ENCODE measurements around the gene IARS1. TPM values are rescaled to one million over a fixed set of nuclear protein-coding genes. Genes with fewer than 3 reads are reported as not detected.

IARS1 gene
- polyA plus RNA-seq, 3 donors from 2014 or later, result 34.3 to 69.5 (median 52.9) TPM

- Mint-ChIP-seq H3K36me3 (peaks cover 33 to 59% (median 37%) of the 10 kb centered on the region in 3 donors), H3K4me1 (peaks cover 11 to 29% of the 10 kb centered on the region in 2 donors), H3K27ac (peak overlapping the region in 2 of 6 donors; percentile 1 to 39), H3K27me3 (ENCODE audit: low read depth in 3 of 3) (peaks cover 0 to 2% (median 0%) of the 10 kb centered on the region in 3 donors), H3K4me3 (no peak overlapping the region), H3K9me3 (no peaks in the 10 kb centered on the region)
- DNase-seq, result no peak
Observed at GRCh38 chr9:92313624-92314012, 20.1 kb upstream of the IARS1 start.

DNA sequence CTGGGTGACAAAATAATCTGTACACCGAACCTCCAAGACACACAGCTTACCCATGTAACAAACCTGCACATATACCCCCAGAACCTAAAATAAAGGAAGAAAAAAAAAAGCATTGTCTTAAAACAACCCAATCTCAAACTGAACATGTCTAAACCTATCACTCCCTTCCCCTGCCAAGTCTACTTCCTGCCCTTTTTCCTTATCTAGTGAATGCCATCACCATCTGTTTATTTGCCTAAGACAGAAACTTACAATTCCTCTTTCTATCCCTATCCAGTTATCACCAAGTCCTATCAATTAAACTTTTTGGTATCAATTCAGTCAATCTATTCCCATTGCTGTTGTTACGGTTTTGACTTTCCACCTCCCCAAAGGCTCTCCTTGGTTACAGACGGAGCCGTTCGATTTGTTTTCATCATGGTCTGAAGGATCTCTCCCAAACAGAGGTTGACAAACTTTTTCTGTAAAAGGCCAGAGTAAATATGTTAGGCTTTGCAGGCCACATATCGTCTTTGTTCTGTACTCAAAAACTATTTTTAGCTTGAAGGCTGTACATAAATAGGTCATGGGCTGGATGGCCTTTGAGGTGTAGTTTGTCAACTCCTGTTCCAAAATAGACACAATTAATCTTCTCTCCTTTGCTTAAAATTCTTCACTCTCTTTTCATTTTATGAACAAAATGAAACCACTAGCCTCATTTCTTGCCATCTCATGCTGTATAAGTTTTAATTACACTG is 19.6 kb upstream of the IARS1 start:
- Mint-ChIP-seq H3K36me3 (peaks cover 34 to 60% (median 40%) of the 10 kb centered on the region in 3 donors), H3K4me1 (peaks cover 11 to 33% of the 10 kb centered on the region in 2 donors), H3K27ac (peak overlapping the region in 5 of 6 donors; percentile 1 to 39 (median 9)), H3K4me3 (no peak overlapping the region), H3K27me3 (ENCODE audit: low read depth in 3 of 3) (peaks cover 2% of the 10 kb centered on the region in 3 donors), H3K9me3 (no peaks in the 10 kb centered on the region)
- DNase-seq, result no peak

DNA sequence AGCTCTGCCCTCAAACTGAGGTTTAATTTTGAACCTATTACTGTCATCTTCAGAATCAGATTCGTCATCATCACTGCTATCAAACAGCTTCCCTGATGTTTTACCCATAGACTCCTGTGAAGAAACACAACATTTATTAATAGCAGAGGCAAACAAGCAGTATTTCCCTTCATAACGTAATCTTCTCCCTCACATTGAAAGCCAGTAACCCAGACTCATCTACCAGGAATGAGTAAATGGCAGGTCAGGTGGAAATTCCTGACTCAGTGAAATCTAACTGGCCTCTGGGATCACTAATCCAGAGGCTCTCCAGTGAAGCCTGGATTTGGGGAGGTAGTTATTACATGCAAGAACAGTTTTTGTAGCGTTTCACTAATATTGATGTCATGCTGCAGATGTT is 17.1 kb upstream of the IARS1 start:
- H3K27ac Mint-ChIP-seq, result no peak overlapping the region
- peaks cover 35 to 60% (median 42%) of the 10 kb centered on the region in 3 donors for H3K36me3 Mint-ChIP-seq

GRCh38 chr9:92308893-92309292 is 15.4 kb upstream of the IARS1 start:
- H3K27ac Mint-ChIP-seq, result peak overlapping the region in 1 of 6 donors; percentile 29

More for the DNA sequence above, 17.1 kb upstream of the IARS1 start:
- Mint-ChIP-seq H3K9me3 (no peaks in the 10 kb centered on the region), H3K27me3 (ENCODE audit: low read depth in 3 of 3) (peaks cover 2% of the 10 kb centered on the region in 3 donors), H3K4me3 (no peak overlapping the region), H3K4me1 (peaks cover 11 to 33% of the 10 kb centered on the region in 2 donors)
- no peak for DNase-seq

GRCh38 chr9:92300936-92301335 is 7.4 kb upstream of the IARS1 start:
- Mint-ChIP-seq H3K27ac (no peak overlapping the region), H3K27me3 (ENCODE audit: low read depth in 3 of 3) (no peaks in the 10 kb centered on the region), H3K4me3 (no peak overlapping the region), H3K36me3 (peaks cover 18 to 56% (median 19%) of the 10 kb centered on the region in 3 donors), H3K4me1 (peaks cover 7 to 14% of the 10 kb centered on the region in 2 donors), H3K9me3 (no peaks in the 10 kb centered on the region)
- no peak for DNase-seq

More at GRCh38 chr9:92308893-92309292, 15.4 kb upstream of the IARS1 start:
- Mint-ChIP-seq H3K9me3 (no peaks in the 10 kb centered on the region), H3K4me3 (no peak overlapping the region), H3K4me1 (peaks cover 9 to 27% of the 10 kb centered on the region in 2 donors), H3K36me3 (peaks cover 32 to 62% (median 40%) of the 10 kb centered on the region in 3 donors), H3K27me3 (ENCODE audit: low read depth in 3 of 3) (peaks cover 2% of the 10 kb centered on the region in 3 donors)
- no peak for DNase-seq

DNA sequence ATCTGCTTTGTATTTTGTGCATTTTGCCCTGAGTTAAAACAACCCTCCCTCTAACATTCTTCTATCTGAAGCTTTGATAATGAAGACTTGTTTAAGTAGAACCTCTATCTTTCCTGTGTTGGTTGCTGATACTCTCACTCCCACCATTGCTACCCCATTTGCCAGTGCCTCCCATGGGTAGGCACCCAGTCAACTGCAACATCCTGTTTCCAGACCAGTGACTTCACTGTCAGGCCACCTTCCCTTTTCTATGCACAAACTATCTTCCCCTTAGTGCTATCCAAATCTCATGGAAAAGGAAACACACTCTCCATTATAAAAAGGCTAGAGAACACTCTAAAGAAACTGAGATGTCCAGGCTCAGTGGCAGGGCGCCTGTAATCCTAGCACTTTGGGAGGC is 5.6 kb upstream of the IARS1 start:
- Mint-ChIP-seq H3K27me3 (ENCODE audit: low read depth in 3 of 3) (peaks cover 0 to 3% (median 2%) of the 10 kb centered on the region in 3 donors), H3K9me3 (no peaks in the 10 kb centered on the region), H3K4me1 (peaks cover 14 to 28% of the 10 kb centered on the region in 2 donors), H3K36me3 (peaks cover 14 to 48% (median 14%) of the 10 kb centered on the region in 3 donors), H3K4me3 (no peak overlapping the region), H3K27ac (peak overlapping the region in 4 of 6 donors; percentile 2 to 72 (median 11))
- DNase-seq, result no peak

DNA sequence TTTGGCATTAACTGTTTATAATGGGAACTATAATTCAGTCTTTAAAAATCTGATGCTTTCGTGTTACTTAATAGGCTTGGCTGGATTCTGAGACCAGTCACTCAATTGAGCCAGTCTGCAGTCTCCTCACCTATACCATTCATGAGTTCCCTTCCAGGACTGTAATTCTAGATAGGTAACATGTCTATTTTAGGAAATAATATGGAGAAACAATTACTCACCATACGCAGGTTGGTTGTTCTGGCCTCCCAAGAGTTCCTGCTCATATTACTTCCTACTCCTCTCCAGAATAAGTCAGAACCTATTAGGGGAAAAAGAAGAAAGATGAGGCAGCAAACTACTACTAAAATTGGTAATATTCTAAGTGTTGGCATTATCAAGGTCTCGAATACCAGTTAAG is 4.5 kb upstream of the IARS1 start:
- no peak for DNase-seq
- peak overlapping the region; percentile 66 to 81 (median 72) for H3K4me3 Mint-ChIP-seq
- H3K9me3 Mint-ChIP-seq, result no peaks in the 10 kb centered on the region

DNA sequence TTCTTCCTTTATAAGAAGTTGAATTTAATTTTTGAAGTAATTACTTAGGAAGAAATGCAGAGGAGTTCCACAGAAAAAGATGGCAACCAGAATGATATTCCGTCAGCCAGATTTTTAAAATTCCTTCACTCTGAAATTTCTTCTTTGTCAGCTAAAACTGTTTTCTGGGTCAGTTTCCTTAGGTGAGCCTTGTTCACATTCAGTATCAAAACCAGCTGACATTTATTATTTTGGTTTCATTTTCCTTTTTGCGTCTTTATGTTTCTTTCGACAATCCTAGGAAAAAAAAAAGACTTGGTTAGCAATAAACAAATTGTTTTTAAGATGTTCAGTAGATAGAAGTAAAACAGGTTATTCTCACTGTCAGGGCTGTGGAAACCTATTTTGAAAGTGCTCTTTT is 4.1 kb upstream of the IARS1 start:
- H3K27me3 Mint-ChIP-seq (ENCODE audit: low read depth in 3 of 3), result peaks cover 8 to 11% (median 10%) of the 10 kb centered on the region in 3 donors
- H3K9me3 Mint-ChIP-seq, result no peaks in the 10 kb centered on the region
- H3K4me1 Mint-ChIP-seq, result peaks cover 27 to 43% of the 10 kb centered on the region in 2 donors
- H3K4me3 Mint-ChIP-seq, result peak overlapping the region; percentile 66 to 81 (median 72)
- peak overlapping the region; percentile 88 to 93 (median 90) for H3K27ac Mint-ChIP-seq
- peak in 1 of 3 donors; percentile 2 for DNase-seq
- peaks cover 14 to 36% (median 14%) of the 10 kb centered on the region in 3 donors for H3K36me3 Mint-ChIP-seq

More for the DNA sequence above, 4.5 kb upstream of the IARS1 start:
- Mint-ChIP-seq H3K4me1 (peaks cover 22 to 38% of the 10 kb centered on the region in 2 donors), H3K27ac (peak overlapping the region in 5 of 6 donors; percentile 90 to 93 (median 91)), H3K27me3 (ENCODE audit: low read depth in 3 of 3) (peaks cover 8 to 11% (median 10%) of the 10 kb centered on the region in 3 donors), H3K36me3 (peaks cover 14 to 40% (median 14%) of the 10 kb centered on the region in 3 donors)

DNA sequence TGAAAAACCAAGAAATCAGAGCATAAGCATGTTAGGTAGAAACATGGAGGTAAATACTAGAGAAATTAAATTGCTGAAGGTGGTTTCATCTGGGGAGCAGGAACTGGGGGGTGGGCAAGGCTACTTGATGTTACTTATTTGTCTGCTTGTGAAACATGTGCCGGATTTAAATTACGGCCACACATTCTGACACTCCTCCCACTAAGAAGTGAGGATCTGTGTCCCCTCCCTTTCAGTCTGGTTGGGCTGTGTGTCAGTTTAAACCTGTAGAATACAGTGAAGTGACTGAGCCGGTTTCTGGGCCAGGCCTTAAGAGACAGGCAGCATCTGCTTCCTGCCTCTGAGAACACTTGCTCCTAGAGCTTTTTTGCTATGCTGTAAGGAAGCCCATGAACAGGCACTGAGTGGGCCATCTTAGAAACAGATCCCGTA is 2.3 kb upstream of the IARS1 start:
- Mint-ChIP-seq H3K27me3 (ENCODE audit: low read depth in 3 of 3) (peaks cover 8 to 11% (median 10%) of the 10 kb centered on the region in 3 donors), H3K4me1 (peaks cover 38 to 60% of the 10 kb centered on the region in 2 donors), H3K36me3 (peaks cover 14 to 24% (median 14%) of the 10 kb centered on the region in 3 donors), H3K9me3 (no peaks in the 10 kb centered on the region), H3K27ac (peak overlapping the region in 1 of 6 donors; percentile 66), H3K4me3 (peak overlapping the region in 1 of 5 donors; percentile 6)
- DNase-seq, result no peak

- Mint-ChIP-seq H3K9me3 (no peaks in the 10 kb centered on the region), H3K27ac (peak overlapping the region in 5 of 6 donors; percentile 17 to 70 (median 26)), H3K4me1 (peaks cover 38 to 66% of the 10 kb centered on the region in 2 donors), H3K36me3 (peaks cover 14 to 24% (median 15%) of the 10 kb centered on the region in 3 donors), H3K27me3 (ENCODE audit: low read depth in 3 of 3) (peaks cover 8 to 11% (median 10%) of the 10 kb centered on the region in 3 donors), H3K4me3 (peak overlapping the region in 3 of 5 donors; percentile 2 to 40 (median 17))
- DNase-seq, result no peak
Observed at GRCh38 chr9:92295240-92295790, 1.8 kb upstream of the IARS1 start.

GRCh38 chr9:92294297-92294676 is 790 bp upstream of the IARS1 start:
- H3K4me1 Mint-ChIP-seq, result peaks cover 38 to 71% of the 10 kb centered on the region in 2 donors
- peaks cover 8 to 11% (median 10%) of the 10 kb centered on the region in 3 donors for H3K27me3 Mint-ChIP-seq (ENCODE audit: low read depth in 3 of 3)
- H3K36me3 Mint-ChIP-seq, result peaks cover 9 to 29% (median 18%) of the 10 kb centered on the region in 3 donors
- H3K9me3 Mint-ChIP-seq, result no peaks in the 10 kb centered on the region
- H3K27ac Mint-ChIP-seq, result peak overlapping the region; percentile 95 to 98 (median 97)
- no peak for DNase-seq
- H3K4me3 Mint-ChIP-seq, result peak overlapping the region; percentile 97 to 99 (median 98)

DNA sequence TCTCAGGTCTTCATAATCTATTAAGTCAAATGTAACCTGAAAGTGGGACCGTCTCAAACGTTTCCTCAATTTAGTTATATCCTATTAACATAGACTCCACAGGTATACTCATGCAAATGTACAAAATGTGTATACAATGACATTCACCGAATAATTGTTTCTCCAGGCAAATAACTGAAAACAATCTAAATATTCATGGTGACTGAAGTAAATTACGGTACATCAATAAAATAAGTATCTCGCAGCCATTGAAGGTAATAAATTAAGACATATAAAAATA is 482 bp downstream of the IARS1 start:
- Mint-ChIP-seq H3K9me3 (no peaks in the 10 kb centered on the region), H3K36me3 (peaks cover 0 to 25% (median 17%) of the 10 kb centered on the region in 3 donors), H3K4me1 (peaks cover 38 to 69% of the 10 kb centered on the region in 2 donors), H3K27me3 (ENCODE audit: low read depth in 3 of 3) (peaks cover 8 to 11% (median 10%) of the 10 kb centered on the region in 3 donors), H3K4me3 (peak overlapping the region; percentile 97 to 99 (median 98)), H3K27ac (peak overlapping the region; percentile 70 to 98 (median 97))
- DNase-seq, result no peak

GRCh38 chr9:92292338-92293074 is 991 bp downstream of the IARS1 start:
- no peak for DNase-seq
- H3K4me1 Mint-ChIP-seq, result peaks cover 35 to 64% of the 10 kb centered on the region in 2 donors
- peak overlapping the region; percentile 70 to 98 (median 97) for H3K27ac Mint-ChIP-seq
- no peaks in the 10 kb centered on the region for H3K9me3 Mint-ChIP-seq
- H3K36me3 Mint-ChIP-seq, result peaks cover 0 to 25% (median 17%) of the 10 kb centered on the region in 3 donors
- H3K4me3 Mint-ChIP-seq, result peak overlapping the region; percentile 97 to 99 (median 98)
- peaks cover 8 to 11% (median 10%) of the 10 kb centered on the region in 3 donors for H3K27me3 Mint-ChIP-seq (ENCODE audit: low read depth in 3 of 3)
